ENCODE measurements around the gene ZNF280A.
"Not testable (repeated sequence)": the region's sequence is repeated elsewhere in the genome, so short reads cannot be mapped to it uniquely, and the experiment has no call there.

Gene ZNF280A

DNA sequence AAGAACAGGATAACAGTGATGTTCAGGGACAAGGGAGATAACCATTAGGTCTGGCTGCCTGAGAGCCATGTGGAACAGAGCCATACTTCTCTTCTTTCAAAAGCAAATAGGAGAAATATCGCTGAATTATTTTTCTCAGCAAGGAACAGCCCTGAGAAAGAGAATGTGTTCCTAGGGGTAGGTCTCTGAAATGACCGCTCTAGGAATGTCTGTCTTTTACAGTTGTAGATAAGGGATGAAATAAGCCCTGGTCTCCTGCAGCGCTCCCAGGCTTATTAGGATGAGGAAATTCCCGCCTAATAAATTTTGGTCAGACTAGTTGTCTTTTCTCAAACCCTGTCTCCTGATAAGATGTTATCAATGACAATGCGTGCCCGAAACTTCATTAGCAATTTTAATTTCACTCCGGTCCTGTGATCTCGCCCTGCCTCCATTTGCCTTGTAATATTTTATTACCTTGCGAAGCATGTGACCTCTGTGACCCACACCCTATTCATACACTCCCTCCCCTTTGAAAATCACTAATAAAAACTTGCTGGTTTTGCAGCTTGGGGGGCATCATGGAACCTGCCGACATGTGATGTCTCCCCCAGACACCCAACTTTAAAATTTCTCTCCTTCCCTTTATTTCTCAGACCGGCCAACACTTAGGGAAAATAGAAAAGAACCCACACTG lies 51.1 kb downstream of the ZNF280A start:
- not testable (repeated sequence) for H3K4me1 ChIP-seq (ENCODE audit: control insufficient read depth, insufficient read depth, low read length, poor library complexity, severe bottlenecking); H3K9me3 ChIP-seq (ENCODE audit: control insufficient read depth, low read length); H3K36me3 ChIP-seq (ENCODE audit: control insufficient read depth, insufficient read depth, low read length); H3K4me3 ChIP-seq (ENCODE audit: extremely low read depth, insufficient read depth, low read length, poor library complexity, severe bottlenecking); H3K27ac ChIP-seq (ENCODE audit: low read depth, low read length, severe bottlenecking)
- 72 to 95% methylated on average over 3 to 8 of the region's 11 CpGs for WGBS, 2 experiments (ENCODE audit: insufficient coverage in 2 of 2)

GRCh38 chr22:22467112-22467511 lies 53.0 kb downstream of the ZNF280A start:
- WGBS, 2 experiments (ENCODE audit: insufficient coverage in 2 of 2), result no CpG with 5 or more reads among the region's 1 CpG
- Histone ChIP-seq H3K4me3 (ENCODE audit: extremely low read depth, insufficient read depth, low read length, poor library complexity, severe bottlenecking) (no peak overlapping the region), H3K27ac (ENCODE audit: low read depth, low read length, severe bottlenecking) (no peak overlapping the region), H3K36me3 (ENCODE audit: control insufficient read depth, insufficient read depth, low read length) (no peaks in the 10 kb centered on the region), H3K9me3 (ENCODE audit: control insufficient read depth, low read length) (peaks cover 5% of the 10 kb centered on the region), H3K4me1 (ENCODE audit: control insufficient read depth, insufficient read depth, low read length, poor library complexity, severe bottlenecking) (no peaks in the 10 kb centered on the region)

- no peak overlapping the region for H3K4me3 ChIP-seq (ENCODE audit: extremely low read depth, insufficient read depth, low read length, poor library complexity, severe bottlenecking)
- H3K4me1 ChIP-seq (ENCODE audit: control insufficient read depth, insufficient read depth, low read length, poor library complexity, severe bottlenecking), result no peaks in the 10 kb centered on the region
- H3K27ac ChIP-seq (ENCODE audit: low read depth, low read length, severe bottlenecking), result no peak overlapping the region
- no peaks in the 10 kb centered on the region for H3K9me3 ChIP-seq (ENCODE audit: control insufficient read depth, low read length)
- no peaks in the 10 kb centered on the region for H3K36me3 ChIP-seq (ENCODE audit: control insufficient read depth, insufficient read depth, low read length)
- 80% methylated on average over 1 of the region's 1 CpG; no CpG with 5 or more reads in 1 of the 2 experiments for WGBS, 2 experiments (ENCODE audit: insufficient coverage in 2 of 2)
Measured at GRCh38 chr22:22465782-22466181, 54.3 kb downstream of the ZNF280A start.

DNA sequence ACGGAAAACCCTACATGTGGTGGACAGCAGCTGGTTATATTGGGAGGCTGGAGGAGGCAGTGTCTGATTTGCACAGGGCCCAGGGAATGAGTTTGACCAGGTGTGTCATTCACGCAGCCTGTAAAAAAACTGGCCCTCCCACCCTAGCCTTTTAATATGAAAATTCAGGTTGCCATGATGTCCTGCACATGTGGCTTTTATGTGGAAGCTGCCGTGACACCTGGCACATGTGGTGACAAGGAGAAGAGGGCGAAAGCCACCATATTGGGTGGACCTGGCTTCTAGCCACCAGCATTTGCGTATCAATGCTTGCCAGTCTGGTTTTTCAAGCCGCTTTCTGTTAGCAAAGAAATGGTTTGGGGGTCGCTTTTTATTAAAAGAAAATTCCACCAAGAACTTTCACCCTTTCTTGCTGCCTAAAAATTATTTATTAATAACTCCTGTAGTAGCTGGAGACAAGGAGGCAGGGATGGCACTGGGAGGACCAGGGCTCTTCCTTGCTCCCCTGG lies 54.9 kb downstream of the ZNF280A start:
- H3K27ac ChIP-seq (ENCODE audit: low read depth, low read length, severe bottlenecking), result no peak overlapping the region
- H3K4me1 ChIP-seq (ENCODE audit: control insufficient read depth, insufficient read depth, low read length, poor library complexity, severe bottlenecking), result no peaks in the 10 kb centered on the region
- peaks cover 4% of the 10 kb centered on the region for H3K9me3 ChIP-seq (ENCODE audit: control insufficient read depth, low read length)
- no peak overlapping the region for H3K4me3 ChIP-seq (ENCODE audit: extremely low read depth, insufficient read depth, low read length, poor library complexity, severe bottlenecking)
- H3K36me3 ChIP-seq (ENCODE audit: control insufficient read depth, insufficient read depth, low read length), result no peaks in the 10 kb centered on the region
- 81 to 84% methylated on average over 4 to 6 of the region's 7 CpGs for WGBS, 2 experiments (ENCODE audit: insufficient coverage in 2 of 2)

- H3K4me1 ChIP-seq (ENCODE audit: control insufficient read depth, insufficient read depth, low read length, poor library complexity, severe bottlenecking), result no peaks in the 10 kb centered on the region
- H3K9me3 ChIP-seq (ENCODE audit: control insufficient read depth, low read length), result peaks cover 9% of the 10 kb centered on the region
- WGBS, 2 experiments (ENCODE audit: insufficient coverage in 2 of 2), result 88 to 95% methylated on average over 5 to 9 of the region's 11 CpGs
- no peaks in the 10 kb centered on the region for H3K36me3 ChIP-seq (ENCODE audit: control insufficient read depth, insufficient read depth, low read length)
- H3K4me3 ChIP-seq (ENCODE audit: extremely low read depth, insufficient read depth, low read length, poor library complexity, severe bottlenecking), result no peak overlapping the region
- no peak overlapping the region for H3K27ac ChIP-seq (ENCODE audit: low read depth, low read length, severe bottlenecking)
Measured at GRCh38 chr22:22464541-22465054, 55.5 kb downstream of the ZNF280A start.

DNA sequence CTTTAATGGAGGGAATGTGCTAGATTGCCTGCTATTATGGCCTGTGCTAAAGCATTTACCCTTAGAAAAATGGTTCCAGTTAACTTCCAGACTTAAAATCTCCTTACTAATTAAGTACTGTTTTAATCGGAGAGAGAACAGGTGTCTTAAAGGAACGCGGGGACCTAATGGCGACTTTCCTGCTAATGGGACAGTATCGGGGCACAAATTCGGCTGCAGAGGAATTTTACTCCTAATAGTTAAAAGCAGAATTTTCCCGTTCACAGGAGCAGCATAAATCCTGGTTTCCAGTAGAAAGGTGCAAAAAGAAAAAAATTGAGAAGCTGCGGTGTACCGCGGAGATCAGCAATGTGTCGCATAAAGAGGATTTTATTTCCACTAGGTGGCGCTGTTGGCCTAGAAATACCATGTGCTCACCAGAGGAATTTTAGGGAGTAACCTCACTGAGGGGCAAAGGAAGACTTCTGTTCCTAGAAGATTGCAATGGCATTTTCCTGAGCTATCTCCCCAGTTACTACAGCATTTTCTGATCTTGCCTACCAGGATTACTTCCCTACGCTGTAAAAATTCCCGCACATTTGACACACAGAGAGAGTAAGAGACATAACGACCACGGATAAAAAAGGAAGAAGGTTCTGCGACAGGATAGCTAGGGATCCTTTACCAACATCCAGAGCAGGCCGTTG lies 56.1 kb downstream of the ZNF280A start:
- Histone ChIP-seq H3K36me3 (ENCODE audit: control insufficient read depth, insufficient read depth, low read length) (no peaks in the 10 kb centered on the region), H3K4me3 (ENCODE audit: extremely low read depth, insufficient read depth, low read length, poor library complexity, severe bottlenecking) (no peak overlapping the region), H3K9me3 (ENCODE audit: control insufficient read depth, low read length) (peaks cover 15% of the 10 kb centered on the region), H3K4me1 (ENCODE audit: control insufficient read depth, insufficient read depth, low read length, poor library complexity, severe bottlenecking) (no peaks in the 10 kb centered on the region), H3K27ac (ENCODE audit: low read depth, low read length, severe bottlenecking) (no peak overlapping the region)
- 42 to 45% methylated on average over 16 of the region's 18 CpGs for WGBS, 2 experiments (ENCODE audit: insufficient coverage in 2 of 2)

Measured in mesodermal cell (in vitro differentiated cells).